OCI-LY7 (cell line): ENCODE data around the gene RBM5.
A peak's percentile ranks its signal among the peaks of the same experiment; 100 is the strongest.

Experiments
- CTCF ChIP-seq: fragments of 200-600 bp; sonication (generic); conservative IDR thresholded peaks from 2 replicates; pipeline ENCODE4 v1.5.1; 2014; ENCODE audit warnings: mild to moderate bottlenecking, antibody characterized with exemption, low read length, moderate library complexity, mixed read lengths
- EZH2phosphoT487 ChIP-seq: fragments of 200-600 bp; sonication (generic); IDR thresholded peaks from 2 replicates; pipeline ENCODE4 v1.6.1; 2018; ENCODE audit warnings: low read depth, borderline replicate concordance, mild to moderate bottlenecking, mixed run types, antibody characterized with exemption, low read length, moderate library complexity, mixed read lengths

GRCh38 chr3:50146316-50146901 lies 57.7 kb downstream of the RBM5 start:
- TF ChIP-seq CTCF (0 out of 2 replicates have a peak, but pooled peaks have one; percentile 16), EZH2phosphoT487 (no peak)
